Activated naive CD8-positive, alpha-beta T cell treated with anti-CD3 and anti-CD28 coated beads, Interleukin-2, amount 10 ng/mL, durations not matched to agents 7 days and 5 days (primary cell): ENCODE results near the gene MYBBP1A. TPM values are rescaled to one million over a fixed set of nuclear protein-coding genes. Genes with fewer than 3 reads are reported as not detected.

Experiments
- ATAC-seq: fragments of 150-1000 bp; cut with Tn5 transposase; one replicate; pipeline ENCODE4 v1.10.0; 2021; ENCODE audit warnings: low read depth, moderate library complexity
- POLR2A ChIA-PET: fragments of 350-600 bp; sonication (Branson Sonifier 250); formaldehyde crosslinking; loops from one replicate; lab custom pipeline; 2021; ENCODE audit warnings: antibody characterized with exemption; lab: Charles Lee
- DNase-seq: peaks from one replicate; pipeline ENCODE4 v3.0.0; 2021
- H3K27ac Mint-ChIP-seq: one replicate; pipeline ENCODE4 v1.8.0; 2022; ENCODE audit warnings: mild to moderate bottlenecking, mixed read lengths
- H3K27me3 Mint-ChIP-seq: one replicate; pipeline ENCODE4 v1.8.0; 2022; ENCODE audit warnings: mild to moderate bottlenecking, moderate library complexity, mixed read lengths
- H3K36me3 Mint-ChIP-seq: one replicate; pipeline ENCODE4 v1.8.0; 2021; ENCODE audit warnings: mild to moderate bottlenecking, mixed read lengths
- H3K4me1 Mint-ChIP-seq: one replicate; pipeline ENCODE4 v1.8.0; 2021; ENCODE audit warnings: mixed read lengths
- H3K4me3 Mint-ChIP-seq: one replicate; pipeline ENCODE4 v1.8.0; 2022; ENCODE audit warnings: mild to moderate bottlenecking, moderate library complexity, mixed read lengths
- H3K9me3 Mint-ChIP-seq: one replicate; pipeline ENCODE4 v1.8.0; 2021; ENCODE audit warnings: mixed read lengths
- total RNA-seq, 2 experiments: library from RNA; stranded (reverse); gene quantifications; one replicate each; pipeline ENCODE4 v1.2.3, GENCODE V29; 2021

MYBBP1A gene
- total RNA-seq, 2 experiments from 2014 or later = 59.1 to 61.6 TPM

- H3K36me3 Mint-ChIP-seq = peaks cover 4% of the 10 kb centered on the region
- POLR2A ChIA-PET = no interaction called here
- ATAC-seq = no peak
- H3K27ac Mint-ChIP-seq = no peak overlapping the region
- H3K9me3 Mint-ChIP-seq = no peaks in the 10 kb centered on the region
- no peaks in the 10 kb centered on the region for H3K27me3 Mint-ChIP-seq
- H3K4me1 Mint-ChIP-seq = no peaks in the 10 kb centered on the region
- H3K4me3 Mint-ChIP-seq = no peak overlapping the region
- DNase-seq = no peak
Measured at GRCh38 chr17:4548061-4548461, 7.1 kb downstream of the MYBBP1A start.

DNA sequence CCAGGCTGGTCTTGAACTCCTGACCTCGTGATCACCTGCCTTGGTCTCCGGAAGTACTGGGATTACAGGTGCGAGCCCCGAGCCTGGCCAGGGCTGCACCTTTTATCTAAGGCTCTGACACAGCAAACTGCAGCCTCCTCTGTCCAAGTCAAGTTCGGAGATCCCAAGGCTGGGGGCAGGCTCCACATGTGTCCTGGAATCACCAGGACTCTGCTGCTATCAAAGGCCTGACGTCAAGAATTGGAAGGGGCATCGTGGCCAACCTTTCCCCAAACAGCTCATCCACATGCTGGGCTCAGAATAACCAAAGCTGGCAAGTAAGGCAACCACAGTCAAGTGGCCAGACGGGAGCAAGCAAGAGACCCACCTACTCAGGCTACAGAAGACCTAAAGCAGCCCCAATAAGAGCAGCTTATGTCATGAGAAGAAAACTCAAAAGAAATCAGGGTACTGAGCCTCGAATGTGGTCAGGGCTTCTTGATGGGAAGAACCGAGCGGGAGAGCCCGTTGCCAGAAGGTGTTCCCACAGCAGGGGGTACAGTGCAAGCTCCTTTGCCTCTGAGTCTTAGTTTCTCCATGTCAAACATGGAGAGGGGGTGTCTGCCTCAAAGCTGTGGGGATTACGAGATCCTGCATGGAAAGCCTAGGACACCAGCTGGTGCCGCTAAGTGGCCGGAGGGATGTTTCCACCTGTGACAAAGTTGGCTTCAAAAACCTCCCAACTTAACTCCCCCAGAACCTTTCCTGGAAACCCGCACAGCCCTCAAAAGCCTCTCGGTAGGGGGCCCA, 7.9 kb downstream of the MYBBP1A start:
- Mint-ChIP-seq H3K27me3 (no peaks in the 10 kb centered on the region), H3K4me3 (no peak overlapping the region), H3K9me3 (no peaks in the 10 kb centered on the region), H3K36me3 (peaks cover 4% of the 10 kb centered on the region), H3K4me1 (no peaks in the 10 kb centered on the region), H3K27ac (no peak overlapping the region)
- POLR2A ChIA-PET = no interaction called here
- ATAC-seq (no peak), DNase-seq (no peak)

DNA sequence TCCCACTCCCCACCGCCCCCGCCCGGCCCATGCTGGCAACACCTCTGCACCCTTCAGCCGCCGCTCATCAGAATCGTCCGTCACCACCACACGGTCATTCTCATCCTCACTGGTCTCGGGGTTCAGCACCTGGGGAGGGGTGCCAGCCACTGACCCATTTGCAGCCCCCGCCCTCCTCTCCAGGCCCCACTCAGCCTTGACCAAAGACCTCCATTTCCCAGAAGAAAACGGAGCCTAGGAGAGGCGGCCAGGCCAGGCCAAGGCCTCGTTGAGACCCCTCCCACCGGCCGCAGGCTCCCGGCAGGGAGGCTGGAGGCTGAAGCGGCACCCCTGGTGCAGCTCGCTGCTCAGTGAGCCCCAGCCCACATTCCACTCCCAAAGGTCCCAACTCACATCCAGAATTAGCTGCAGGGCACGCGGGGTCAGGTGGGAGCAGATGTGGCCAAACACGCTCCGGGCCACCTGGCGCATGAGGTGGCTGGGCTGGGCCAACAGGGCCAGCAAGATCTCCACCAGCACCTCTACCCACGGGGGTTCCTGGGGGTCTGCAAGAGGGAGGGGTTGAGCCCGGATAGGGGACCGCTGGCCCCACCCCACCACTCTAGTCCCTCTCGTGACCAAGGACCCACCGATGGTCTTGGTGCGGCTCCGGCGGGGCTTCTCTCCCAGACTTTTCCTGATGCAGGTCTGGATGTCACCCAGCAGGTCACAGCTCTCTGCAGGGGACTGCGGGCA, 9.8 kb downstream of the MYBBP1A start:
- H3K4me1 Mint-ChIP-seq = no peaks in the 10 kb centered on the region
- no peak for DNase-seq
- H3K4me3 Mint-ChIP-seq = no peak overlapping the region
- no peaks in the 10 kb centered on the region for H3K9me3 Mint-ChIP-seq
- POLR2A ChIA-PET = interaction anchor here (1.8 kb wide), 1 partner anchor 10 kb away, joined by 5 read pairs; the partner anchor contains the start of gene MYBBP1A
- no peaks in the 10 kb centered on the region for H3K36me3 Mint-ChIP-seq
- H3K27ac Mint-ChIP-seq = no peak overlapping the region
- ATAC-seq = no peak
- no peaks in the 10 kb centered on the region for H3K27me3 Mint-ChIP-seq

DNA sequence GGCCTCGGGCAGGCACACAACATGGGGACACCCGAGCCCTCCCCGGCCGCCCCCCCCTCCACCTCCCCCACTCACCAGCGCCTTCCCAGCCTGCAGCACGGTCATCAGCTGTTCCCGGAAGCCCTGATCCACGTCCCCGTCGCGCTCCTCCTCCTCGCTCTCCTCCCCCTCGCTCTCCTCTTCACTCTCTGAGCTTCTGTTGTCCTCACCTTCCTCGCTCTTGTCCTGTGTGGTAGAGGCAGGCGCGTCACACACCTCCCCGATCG, 10.3 kb downstream of the MYBBP1A start:
- H3K4me3 Mint-ChIP-seq = no peak overlapping the region
- H3K27ac Mint-ChIP-seq = no peak overlapping the region
- no peaks in the 10 kb centered on the region for H3K27me3 Mint-ChIP-seq
- no peaks in the 10 kb centered on the region for H3K9me3 Mint-ChIP-seq
- POLR2A ChIA-PET = interaction anchor here (1.8 kb wide), 1 partner anchor 10 kb away, joined by 5 read pairs; the partner anchor contains the start of gene MYBBP1A
- no peak for DNase-seq
- ATAC-seq = no peak
- H3K36me3 Mint-ChIP-seq = no peaks in the 10 kb centered on the region
- no peaks in the 10 kb centered on the region for H3K4me1 Mint-ChIP-seq

DNA sequence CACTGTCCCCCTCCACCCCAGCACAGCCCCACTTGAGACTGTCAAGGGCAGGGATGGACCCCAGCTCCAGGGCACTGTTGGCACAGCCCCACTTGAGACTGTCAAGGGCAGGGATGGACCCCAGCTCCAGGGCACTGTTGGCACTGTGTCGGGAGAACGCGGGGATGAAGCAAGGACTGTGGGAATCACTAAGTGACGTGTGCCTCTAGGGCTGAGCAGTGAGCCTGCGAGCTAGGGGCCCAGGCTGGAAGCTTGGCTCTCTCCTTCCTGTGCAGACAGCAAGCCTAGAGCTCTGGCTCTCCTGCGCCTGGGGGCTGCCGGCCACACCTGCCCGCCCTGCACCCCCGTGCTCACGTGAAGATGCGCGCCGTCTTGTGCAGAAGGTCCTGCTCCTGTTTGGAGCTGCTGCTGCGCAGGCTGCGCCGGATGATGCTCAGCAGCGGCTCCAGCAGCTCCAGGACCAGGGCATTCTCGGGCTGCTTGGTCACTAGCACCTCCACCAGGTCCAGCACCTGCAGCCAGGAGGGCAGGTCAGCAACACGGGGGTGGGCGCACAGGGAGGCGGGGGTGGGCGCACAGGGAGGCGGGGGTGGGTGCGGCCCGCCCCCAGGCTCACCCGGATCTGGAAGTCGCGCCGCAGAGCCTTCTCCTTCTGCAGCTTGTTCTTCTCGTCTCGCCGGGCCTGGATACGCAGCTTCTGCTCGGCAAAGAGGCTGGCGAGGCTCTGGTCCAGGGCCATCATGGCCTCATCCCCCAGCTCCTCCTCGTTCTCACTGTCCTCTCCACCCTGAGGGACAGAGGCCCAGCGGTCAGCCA, 10.8 kb downstream of the MYBBP1A start:
- POLR2A ChIA-PET = interaction anchor here (1.8 kb wide), 1 partner anchor 11 kb away, joined by 5 read pairs; the partner anchor contains the start of gene MYBBP1A

DNA sequence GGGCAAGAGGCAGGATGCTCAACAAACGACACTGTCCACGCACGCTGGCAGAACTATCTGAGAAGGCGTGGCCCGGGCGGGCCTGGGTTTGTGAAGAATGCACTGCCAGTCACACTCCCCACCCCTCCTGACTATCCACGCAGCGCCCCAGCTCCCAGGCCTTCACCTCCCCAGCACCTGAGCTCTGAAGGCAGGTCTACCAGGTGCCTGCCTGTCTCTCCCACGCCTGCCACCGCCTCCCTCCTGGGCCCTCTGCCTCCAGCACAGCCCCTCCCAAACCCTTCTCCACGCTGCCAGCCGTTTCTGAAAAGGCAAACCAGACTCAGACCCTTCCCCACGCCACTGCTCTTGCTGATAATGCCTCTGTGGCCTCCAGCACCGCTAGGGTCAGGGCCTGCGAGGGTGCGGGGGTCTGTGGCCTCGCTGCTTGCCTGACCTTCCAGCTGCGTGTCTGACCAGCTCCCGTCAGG, 11.6 kb downstream of the MYBBP1A start:
- no peaks in the 10 kb centered on the region for H3K4me1 Mint-ChIP-seq
- no peak overlapping the region for H3K27ac Mint-ChIP-seq
- H3K9me3 Mint-ChIP-seq = no peaks in the 10 kb centered on the region
- H3K4me3 Mint-ChIP-seq = no peak overlapping the region
- no peak for DNase-seq
- peaks cover 3% of the 10 kb centered on the region for H3K36me3 Mint-ChIP-seq
- ATAC-seq = no peak
- no peaks in the 10 kb centered on the region for H3K27me3 Mint-ChIP-seq
- POLR2A ChIA-PET = interaction anchor here (1.8 kb wide), 1 partner anchor 11 kb away, joined by 5 read pairs; the partner anchor contains the start of gene MYBBP1A

More for the DNA sequence above, 10.8 kb downstream of the MYBBP1A start:
- no peaks in the 10 kb centered on the region for H3K27me3 Mint-ChIP-seq
- H3K4me1 Mint-ChIP-seq = no peaks in the 10 kb centered on the region
- ATAC-seq (no peak), DNase-seq (no peak)
- no peak overlapping the region for H3K27ac Mint-ChIP-seq
- H3K4me3 Mint-ChIP-seq = no peak overlapping the region
- H3K36me3 Mint-ChIP-seq = peaks cover 3% of the 10 kb centered on the region
- H3K9me3 Mint-ChIP-seq = no peaks in the 10 kb centered on the region

- Mint-ChIP-seq H3K9me3 (no peaks in the 10 kb centered on the region), H3K4me3 (no peak overlapping the region), H3K27ac (peak overlapping the region; percentile 76), H3K36me3 (peaks cover 3% of the 10 kb centered on the region), H3K4me1 (no peaks in the 10 kb centered on the region), H3K27me3 (no peaks in the 10 kb centered on the region)
- DNase-seq = no peak
- ATAC-seq = no peak
- POLR2A ChIA-PET = interaction anchor here (1.3 kb wide), 1 partner anchor 108 kb away, joined by 3 read pairs; no protein-coding TSS in a partner anchor
Measured at GRCh38 chr17:4542726-4543191, 12.4 kb downstream of the MYBBP1A start.

DNA sequence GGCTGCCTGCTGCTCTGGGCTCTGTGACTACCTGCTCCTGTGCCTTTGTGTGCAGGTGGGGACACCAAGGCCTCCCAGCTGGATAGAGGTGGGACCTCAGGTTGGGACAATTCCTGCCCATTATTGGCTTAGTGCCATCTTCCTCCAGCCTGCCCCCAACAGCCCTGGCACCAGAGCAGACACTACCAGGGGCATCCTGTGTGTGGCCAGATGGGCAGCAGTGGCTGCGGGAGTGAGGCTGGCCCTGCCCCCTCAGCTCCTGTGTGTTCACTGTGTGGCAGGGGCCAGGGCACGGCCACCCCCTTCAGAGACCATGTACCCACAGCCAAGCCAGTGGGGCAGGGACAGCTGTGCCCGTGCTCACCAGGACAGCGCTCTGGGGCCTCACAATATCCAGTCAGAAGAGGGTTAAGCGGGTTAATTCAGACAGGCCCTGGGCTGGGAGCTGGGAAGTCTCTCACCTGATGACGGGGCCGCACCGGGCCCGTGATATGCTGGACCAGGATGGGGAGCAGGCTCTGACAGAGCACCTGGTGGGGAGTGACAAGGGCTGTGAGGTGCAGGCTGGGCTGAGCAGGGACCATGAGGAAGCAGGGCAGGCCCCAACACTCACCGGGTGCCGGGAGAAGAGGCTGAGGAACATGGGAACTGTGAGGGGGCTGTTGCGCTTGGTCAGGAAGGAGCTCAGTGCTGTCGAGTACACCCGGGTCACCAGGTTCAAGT, 13.0 kb downstream of the MYBBP1A start:
- Mint-ChIP-seq H3K4me3 (no peak overlapping the region), H3K27ac (peak overlapping the region; percentile 76), H3K36me3 (peaks cover 3% of the 10 kb centered on the region), H3K4me1 (no peaks in the 10 kb centered on the region), H3K27me3 (no peaks in the 10 kb centered on the region), H3K9me3 (no peaks in the 10 kb centered on the region)
- POLR2A ChIA-PET = interaction anchor here (1.3 kb wide), 1 partner anchor 107 kb away, joined by 3 read pairs; no protein-coding TSS in a partner anchor
- ATAC-seq (no peak), DNase-seq (no peak)

DNA sequence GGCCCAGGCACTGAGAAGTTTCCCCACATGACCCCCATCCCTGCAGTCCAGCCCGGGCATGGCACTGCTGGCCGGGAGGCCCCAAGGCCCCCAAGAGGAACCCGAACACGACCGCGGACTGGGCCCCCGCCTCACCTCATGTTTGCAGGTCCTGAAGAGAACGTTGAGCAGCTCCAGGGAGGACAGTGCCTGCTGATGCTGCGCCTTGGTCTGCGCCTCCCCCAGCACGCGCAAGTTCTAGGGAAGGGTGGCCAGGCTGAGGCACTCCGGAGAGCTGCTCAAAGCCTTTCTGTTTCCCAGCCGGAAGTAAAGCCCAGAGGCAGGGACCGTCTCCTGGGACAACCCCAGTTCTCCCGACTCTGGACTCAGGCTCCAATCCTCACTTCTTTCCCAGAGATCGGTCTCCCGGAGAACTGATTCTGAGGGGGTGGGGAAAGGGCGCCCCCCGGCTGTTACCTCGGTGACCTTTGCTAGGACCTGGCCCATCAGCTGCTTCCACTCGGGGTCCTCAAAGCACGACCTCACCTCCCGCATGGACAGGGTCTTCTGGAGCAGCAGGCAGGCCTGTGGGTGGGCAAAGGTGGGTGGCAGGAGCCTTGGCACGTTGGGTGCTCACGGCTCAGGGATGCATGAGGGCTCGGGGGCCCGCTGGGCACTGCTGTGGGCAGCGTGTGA, 13.7 kb downstream of the MYBBP1A start:
- ATAC-seq (no peak), DNase-seq (no peak)
- Mint-ChIP-seq H3K9me3 (no peaks in the 10 kb centered on the region), H3K36me3 (peaks cover 3% of the 10 kb centered on the region), H3K4me3 (no peak overlapping the region), H3K27me3 (no peaks in the 10 kb centered on the region), H3K4me1 (no peaks in the 10 kb centered on the region), H3K27ac (peak overlapping the region; percentile 34)
- POLR2A ChIA-PET = interaction anchor here (1.3 kb wide), 1 partner anchor 106 kb away, joined by 3 read pairs; no protein-coding TSS in a partner anchor

- Mint-ChIP-seq H3K4me1 (no peaks in the 10 kb centered on the region), H3K9me3 (no peaks in the 10 kb centered on the region), H3K27ac (peak overlapping the region; percentile 34), H3K27me3 (no peaks in the 10 kb centered on the region), H3K36me3 (peaks cover 3% of the 10 kb centered on the region), H3K4me3 (no peak overlapping the region)
- no peak for DNase-seq
- ATAC-seq = no peak
- POLR2A ChIA-PET = no interaction called here
Measured at GRCh38 chr17:4540687-4541327, 14.4 kb downstream of the MYBBP1A start.

DNA sequence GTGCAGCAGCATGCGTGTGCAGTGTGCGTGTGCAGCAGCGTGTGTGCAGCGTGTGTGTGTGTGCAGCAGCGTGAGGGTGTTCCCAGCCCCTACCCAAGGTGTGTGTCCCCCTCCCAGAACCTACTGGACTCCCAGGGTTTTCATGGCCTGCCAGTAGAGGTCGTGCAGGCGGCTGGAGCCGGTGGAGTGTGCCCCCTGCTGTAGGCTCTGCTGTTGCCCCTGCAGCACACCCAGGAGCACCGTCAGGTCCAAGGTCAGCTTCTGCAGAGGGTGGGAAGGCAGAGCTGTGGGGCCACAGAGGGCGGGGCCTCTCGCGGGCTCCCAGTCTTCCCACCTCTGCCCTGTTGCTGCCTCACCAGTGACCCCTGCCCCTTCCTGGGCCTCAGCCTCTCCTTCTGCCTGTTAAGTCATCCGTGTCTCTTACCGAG, 14.9 kb downstream of the MYBBP1A start:
- ATAC-seq = no peak
- Mint-ChIP-seq H3K9me3 (no peaks in the 10 kb centered on the region), H3K27me3 (no peaks in the 10 kb centered on the region), H3K4me3 (no peak overlapping the region), H3K27ac (no peak overlapping the region), H3K36me3 (peaks cover 3% of the 10 kb centered on the region), H3K4me1 (no peaks in the 10 kb centered on the region)
- no peak for DNase-seq
- POLR2A ChIA-PET = no interaction called here
